HepG2 (cell line): ENCODE measurements around the gene SMLR1. TPM values are rescaled to one million over a fixed set of nuclear protein-coding genes. Genes with fewer than 3 reads are reported as not detected.
"Not testable (repeated sequence)": the region's sequence is repeated elsewhere in the genome, so short reads cannot be mapped to it uniquely, and the experiment has no call there.

Experiments used
- ATAC-seq: fragments of 200-7000 bp; cut with Tn5 transposase; 3 replicates; pipeline ENCODE4 v1.9.1; 2020; ENCODE audit warnings: mild to moderate bottlenecking, moderate library complexity
- BruUV-seq: library from RNA; stranded (reverse); fragments of 400-500 nt; replicated peaks from 2 replicates; lab custom pipeline; 2021; lab: Mats Ljungman, UMichigan
- CTCF ChIA-PET: fragments of 300-600 bp; formaldehyde crosslinking; extraction: SDS; loops from one replicate; lab custom pipeline; 2021; ENCODE audit warnings: low total read pairs, inconsistent platforms, low intra/inter-chr PET ratio; lab: Yijun Ruan, JAX
- POLR2A ChIA-PET: fragments of 350-600 bp; sonication (Branson Sonifier 250); formaldehyde crosslinking; loops from one replicate; lab custom pipeline; 2020; ENCODE audit warnings: antibody characterized with exemption, inconsistent platforms; lab: Yijun Ruan, JAX
- DNase-seq: peaks from one replicate; pipeline ENCODE4 v3.0.0-alpha.2; 2015; ENCODE audit warnings: low spot score
- FAIRE-seq: peaks from 3 replicates; lab custom pipeline; 2011; peaks lifted over from hg19 to GRCh38; lab: Jason Lieb, UNC
- H2AFZ ChIP-seq: one replicate; pipeline ENCODE4 v1.6.1; 2011; ENCODE audit warnings: low read length, inconsistent platforms
- H3K27ac ChIP-seq: fragments of 300-600 bp; 3 replicates; pipeline ENCODE4 v1.8.0; 2011; ENCODE audit warnings: mixed run types, mild to moderate bottlenecking, mixed read lengths, low read length, inconsistent platforms; ENCODE audit not compliant: insufficient read depth; ENCODE audit errors: extremely low read length
- H3K27me3 ChIP-seq, 2 experiments: fragments of 200-600 bp in 1 of 2; 2 replicates in 1 of 2; 3 replicates in 1 of 2; pipeline versions ENCODE4 v1.6.0 to v1.8.0; 2011; ENCODE audit warnings: low read length in 2 of 2, mild to moderate bottlenecking in 2 of 2, moderate library complexity in 2 of 2, inconsistent platforms in 1 of 2; ENCODE audit not compliant: insufficient read depth in 2 of 2, control insufficient read depth in 1 of 2
- H3K36me3 ChIP-seq, 2 experiments: fragments of 200-600 bp in 1 of 2; replicated peaks in 1 of 2; 2 replicates in 1 of 2; 3 replicates in 1 of 2; pipeline versions ENCODE4 v1.5.1 to v1.8.0; 2011; ENCODE audit warnings: low read length in 2 of 2, inconsistent platforms in 1 of 2; ENCODE audit not compliant: insufficient read depth in 2 of 2, control insufficient read depth in 1 of 2
- H3K4me1 ChIP-seq: 2 replicates; pipeline ENCODE4 v1.5.1; 2012; ENCODE audit warnings: low read length, inconsistent platforms; ENCODE audit not compliant: insufficient read depth
- H3K4me2 ChIP-seq: 2 replicates; pipeline ENCODE4 v1.6.0; 2011; ENCODE audit warnings: low read depth, low read length, inconsistent platforms
- H3K4me3 ChIP-seq, 3 experiments: fragments of 200-600 bp in 1 of 3; sonication (generic), shearing (Covaris generic) in 1 of 3; replicated peaks in 1 of 3; 2 replicates each; pipeline ENCODE4 v1.5.1; 2011 to 2016; ENCODE audit warnings: low read length in 3 of 3, inconsistent platforms in 2 of 3, low read depth in 2 of 3, mild to moderate bottlenecking in 2 of 3, control low read depth in 1 of 3, mixed read lengths in 1 of 3; ENCODE audit not compliant: insufficient read depth in 1 of 3
- H3K79me2 ChIP-seq: one replicate; pipeline ENCODE4 v1.6.1; 2011; ENCODE audit warnings: low read length, inconsistent platforms; ENCODE audit not compliant: insufficient read depth
- H3K9ac ChIP-seq: 2 replicates; pipeline ENCODE4 v1.6.0; 2011; ENCODE audit warnings: mild to moderate bottlenecking, low read depth, low read length, inconsistent platforms; ENCODE audit not compliant: insufficient read depth
- H3K9me3 ChIP-seq: 2 replicates; pipeline ENCODE4 v1.5.1; 2012; ENCODE audit warnings: mild to moderate bottlenecking, low read length
- H4K20me1 ChIP-seq: 2 replicates; pipeline ENCODE4 v1.6.0; 2011; ENCODE audit warnings: inconsistent platforms, mild to moderate bottlenecking, low read length, moderate library complexity; ENCODE audit not compliant: insufficient read depth
- CCAR2 ChIP-seq: fragments of 200-400 bp; formaldehyde crosslinking; optimal IDR thresholded peaks from 2 replicates; pipeline ENCODE3; 2018; ENCODE audit warnings: low read depth, mild to moderate bottlenecking, low read length, moderate library complexity
- ETV6 ChIP-seq: sonication (generic); formaldehyde crosslinking; conservative IDR thresholded peaks from 2 replicates; pipeline ENCODE4 v1.4.0; 2020; ENCODE audit warnings: missing genetic modification reagents
- GTF3A ChIP-seq: sonication (generic); formaldehyde crosslinking; conservative IDR thresholded peaks from 2 replicates; pipeline ENCODE4 v1.4.0; 2020; ENCODE audit warnings: mild to moderate bottlenecking, missing genetic modification reagents
- KDM5B ChIP-seq: sonication (generic); formaldehyde crosslinking; IDR thresholded peaks from 2 replicates; pipeline ENCODE4 v1.4.0; 2020; ENCODE audit warnings: missing genetic modification reagents, mild to moderate bottlenecking, borderline replicate concordance
- KLF16 ChIP-seq, 2 experiments: sonication (generic) in 1 of 2; formaldehyde crosslinking in 1 of 2; IDR thresholded peaks; 2 replicates each; pipeline versions ENCODE4 v1.6.1 to v1.8.0; 2016 to 2023; ENCODE audit warnings: missing genetic modification reagents in 2 of 2, missing compliant biosample characterization in 1 of 2
- NFRKB ChIP-seq: fragments of 450-650 bp; IDR thresholded peaks from 2 replicates; pipeline ENCODE4 v1.6.1; 2017
- ZNF468 ChIP-seq: sonication (generic); formaldehyde crosslinking; IDR thresholded peaks from 2 replicates; pipeline ENCODE4 v1.8.0; 2022; ENCODE audit warnings: mild to moderate bottlenecking, moderate library complexity, missing genetic modification reagents
- WGBS: methylation state at CpG from one replicate; pipeline ENCODE4 v1.1.6; 2017; ENCODE audit warnings: low lambda C conversion rate; 5-methylcytosine and 5-hydroxymethylcytosine counted together
- in situ Hi-C: cut with HindIII; loops from 2 replicates; pipeline ENCODE4 v1.10.0; 2017; ENCODE audit warnings: low pct_unique_long_range_greater_than_20kb; ENCODE audit not compliant: extremely low pct_ligation_motif_present
- intact Hi-C: fragments of 100-400 bp; cut with micrococcal nuclease; formaldehyde crosslinking; loops from one replicate; pipeline ENCODE4 v1.10.0; 2022; ENCODE audit not compliant: unreplicated experiment
- polyA plus RNA-seq, 8 experiments: library from polyadenylated mRNA; depleted of rRNA in 3 of 8; stranded (reverse) in 7 of 8; unstranded in 1 of 8; fragments of >200 nt; fragmentation: Illumina TruSeq in 4 of 8; extraction: Trizol in 4 of 8; gene quantifications; 2 replicates each; pipeline versions ENCODE4 v1.2.1 to v1.2.3, GENCODE V29; 2011 to 2016; ENCODE audit warnings: low read depth in 4 of 8, missing spikeins in 1 of 8, mixed read lengths in 1 of 8; ENCODE audit not compliant: insufficient read depth in 1 of 8
- total RNA-seq, 5 experiments: library from RNA; depleted of rRNA; stranded (reverse); fragments of >200 nt; fragmentation: Illumina TruSeq; extraction: Trizol; gene quantifications; 2 replicates each; pipeline ENCODE4 v1.2.3, GENCODE V29; 2016; ENCODE audit warnings: low read depth in 1 of 5
- TF ChIP-seq, protein P1 (sequence below): sonication (generic); formaldehyde crosslinking; IDR thresholded peaks from 2 replicates; pipeline ENCODE4 v1.4.0; 2020; ENCODE audit warnings: missing genetic modification reagents

Gene SMLR1
- total and polyA plus RNA-seq, 2 of the 13 experiments (the other 11 are each of a cell fraction or from before 2014, with no cell fraction given), result 41.8 to 104 TPM

DNA sequence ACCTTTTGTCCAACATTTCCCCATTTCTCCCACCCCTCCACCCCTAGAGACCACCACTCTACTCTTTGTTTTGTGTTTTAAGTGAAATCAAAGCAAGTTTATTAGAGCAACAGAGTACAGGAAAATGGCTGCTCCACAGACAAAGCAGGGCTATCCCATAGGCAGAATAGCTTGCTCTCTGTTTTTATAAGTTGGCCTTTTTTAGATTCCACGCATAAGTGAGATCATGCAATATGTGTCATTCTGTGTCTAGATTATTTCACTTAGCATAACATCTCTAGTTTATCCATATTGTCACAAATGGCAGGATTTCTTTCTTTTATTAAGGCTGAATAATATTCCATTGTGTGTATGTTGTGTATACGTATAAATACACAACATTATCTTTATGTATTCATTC, 30.1 kb upstream of the SMLR1 start:
- ATAC-seq (no peak), DNase-seq (no peak), FAIRE-seq (no peak)
- BruUV-seq, result no TSS peak
- Histone ChIP-seq H3K27me3 (no peaks in the 10 kb centered on the region), H3K9ac (no peak overlapping the region), H3K4me3 (no peak overlapping the region), H3K4me1 (no peaks in the 10 kb centered on the region), H3K36me3 (no peaks in the 10 kb centered on the region), H3K27ac (no peak overlapping the region), H3K79me2 (no peaks in the 10 kb centered on the region), H3K9me3 (peaks cover 5% of the 10 kb centered on the region), H4K20me1 (no peaks in the 10 kb centered on the region), H3K4me2 (no peak overlapping the region), H2AFZ (no peak overlapping the region)
- intact Hi-C loops (no loop called here), in situ Hi-C loops (no loop called here)
- ChIA-PET POLR2A (interaction anchor here (2.0 kb wide), 1 partner anchor 30 kb away, joined by 4 read pairs; the partner anchor contains the start of gene SMLR1), CTCF (no interaction called here)
- TF ChIP-seq ZNF468 (CRISPR knock-in tag) (no peak), NFRKB (no peak), ETV6 (CRISPR knock-in tag) (no peak), KDM5B (CRISPR knock-in tag) (no peak), GTF3A (CRISPR knock-in tag) (no peak), KLF16 (CRISPR knock-in tag; IDR thresholded peaks at IDR 0.05) (no peak), CCAR2 (no peak)
- TF ChIP-seq, protein P1, sequence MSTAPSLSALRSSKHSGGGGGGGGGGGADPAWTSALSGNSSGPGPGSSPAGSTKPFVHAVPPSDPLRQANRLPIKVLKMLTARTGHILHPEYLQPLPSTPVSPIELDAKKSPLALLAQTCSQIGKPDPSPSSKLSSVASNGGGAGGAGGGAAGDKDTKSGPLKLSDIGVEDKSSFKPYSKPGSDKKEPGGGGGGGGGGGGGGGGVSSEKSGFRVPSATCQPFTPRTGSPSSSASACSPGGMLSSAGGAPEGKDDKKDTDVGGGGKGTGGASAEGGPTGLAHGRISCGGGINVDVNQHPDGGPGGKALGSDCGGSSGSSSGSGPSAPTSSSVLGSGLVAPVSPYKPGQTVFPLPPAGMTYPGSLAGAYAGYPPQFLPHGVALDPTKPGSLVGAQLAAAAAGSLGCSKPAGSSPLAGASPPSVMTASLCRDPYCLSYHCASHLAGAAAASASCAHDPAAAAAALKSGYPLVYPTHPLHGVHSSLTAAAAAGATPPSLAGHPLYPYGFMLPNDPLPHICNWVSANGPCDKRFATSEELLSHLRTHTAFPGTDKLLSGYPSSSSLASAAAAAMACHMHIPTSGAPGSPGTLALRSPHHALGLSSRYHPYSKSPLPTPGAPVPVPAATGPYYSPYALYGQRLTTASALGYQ, result no peak
- WGBS, result 86% methylated on average over 2 of the region's 2 CpGs

DNA sequence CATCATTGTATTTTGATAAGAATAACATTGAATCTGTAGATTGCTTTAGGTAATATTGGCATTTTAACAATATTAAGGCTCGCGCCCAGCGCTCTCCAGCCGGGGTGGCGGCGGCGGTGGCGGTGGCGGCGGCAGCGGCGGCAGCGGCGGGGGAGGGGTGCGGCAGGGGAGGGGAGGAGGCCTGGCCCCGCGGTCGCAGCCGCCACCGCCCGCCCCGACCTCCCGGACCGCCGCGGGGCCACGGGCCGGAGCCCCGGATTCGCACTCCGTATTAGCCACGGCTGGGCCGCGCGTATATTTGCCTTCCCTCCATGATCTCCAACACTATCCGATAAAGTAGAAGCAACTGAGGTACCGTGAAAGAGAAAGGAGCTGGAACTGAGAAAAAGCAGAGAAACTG, 25.8 kb upstream of the SMLR1 start:
- H3K9ac ChIP-seq, H3K36me3 ChIP-seq, H3K4me1 ChIP-seq, ATAC-seq, H3K4me3 ChIP-seq, POLR2A ChIA-PET, H2AFZ ChIP-seq, DNase-seq, FAIRE-seq, H3K9me3 ChIP-seq, CTCF ChIA-PET, H3K27me3 ChIP-seq, intact Hi-C loops, H4K20me1 ChIP-seq, H3K27ac ChIP-seq, H3K4me2 ChIP-seq, in situ Hi-C loops, H3K79me2 ChIP-seq, BruUV-seq: not testable (repeated sequence)
- WGBS, result 95% methylated on average over 37 of the region's 37 CpGs
